DMS53 treated with DMSO at 0.1 percent for 48 hours (cell line): Measurements from ENCODE around the gene SSB.
"Not testable (repeated sequence)": the region's sequence is repeated elsewhere in the genome, so short reads cannot be mapped to it uniquely, and the experiment has no call there.

Experiments
- DNase-seq: peaks from one replicate; lab custom pipeline; 2025; ENCODE audit not compliant: unreplicated experiment; lab: John Stamatoyannopoulos, UW

Gene SSB

DNA sequence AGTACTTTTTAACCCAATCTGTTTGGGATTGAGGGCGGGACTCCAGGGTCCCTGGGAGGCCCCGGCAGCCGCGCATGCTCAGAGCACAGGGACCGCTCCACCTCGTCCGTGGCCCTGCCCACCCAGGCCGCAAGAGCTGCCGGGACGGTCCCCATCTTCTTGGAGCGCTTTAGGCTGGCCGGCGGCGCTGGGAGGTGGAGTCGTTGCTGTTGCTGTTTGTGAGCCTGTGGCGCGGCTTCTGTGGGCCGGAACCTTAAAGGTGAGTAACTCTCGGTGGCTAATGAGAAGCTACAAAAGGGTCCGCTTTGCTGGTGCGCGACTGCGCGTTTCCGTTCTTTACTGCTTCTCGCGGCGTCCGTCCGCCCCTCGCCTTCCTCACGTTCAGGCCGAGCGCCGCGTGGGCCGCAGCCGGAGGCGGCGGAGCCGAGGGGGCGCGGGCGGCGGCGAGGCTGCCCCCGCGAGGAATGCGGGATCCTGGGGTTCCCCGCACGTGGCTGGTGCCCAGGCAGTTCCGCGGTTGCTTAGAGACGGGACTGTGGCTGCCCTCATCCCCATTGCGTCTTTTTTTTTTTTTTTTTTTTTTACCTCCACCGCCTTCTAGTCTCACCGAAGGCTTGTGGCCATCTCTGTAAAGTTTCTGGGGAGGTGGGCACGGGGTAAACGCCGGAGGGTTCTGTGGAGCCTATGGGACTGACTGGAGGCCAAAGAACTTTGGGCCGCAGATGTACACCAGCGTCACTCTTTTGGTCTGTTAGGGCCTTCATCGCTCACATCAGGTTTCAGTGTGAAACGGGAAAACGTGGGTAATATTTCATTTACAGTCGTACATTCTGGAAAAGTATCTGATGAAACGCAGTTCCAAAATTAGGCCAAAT, at the start of gene SSB:
TSS of gene SSB (plus strand) at position 154 of the 875 bp plus-strand sequence. CDS start 2,090 bp downstream, outside the sequence.
- peak; percentile 96 for DNase-seq

DNA sequence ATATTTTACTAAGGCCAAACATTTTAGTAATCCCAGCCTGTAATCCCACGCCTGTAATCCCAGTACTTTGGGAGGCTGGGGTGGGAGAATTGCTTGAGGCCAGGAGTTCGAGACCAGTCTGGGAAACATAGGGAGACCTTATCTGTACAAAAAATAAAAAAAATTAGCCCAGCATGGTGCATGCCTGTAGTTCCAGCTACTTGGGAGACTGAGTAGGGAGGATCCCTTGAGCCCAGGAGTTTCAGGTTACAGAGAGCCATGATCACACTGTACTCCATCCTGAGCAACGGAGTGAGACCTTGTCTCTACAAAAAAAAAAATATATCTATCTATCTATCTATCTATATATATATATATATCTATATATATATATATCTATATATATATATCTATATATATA, 45.9 kb upstream of the SSB start:
- no peak for DNase-seq

GRCh38 chr2:169755083-169755870, 43.4 kb upstream of the SSB start:
- DNase-seq, result no peak

DNA sequence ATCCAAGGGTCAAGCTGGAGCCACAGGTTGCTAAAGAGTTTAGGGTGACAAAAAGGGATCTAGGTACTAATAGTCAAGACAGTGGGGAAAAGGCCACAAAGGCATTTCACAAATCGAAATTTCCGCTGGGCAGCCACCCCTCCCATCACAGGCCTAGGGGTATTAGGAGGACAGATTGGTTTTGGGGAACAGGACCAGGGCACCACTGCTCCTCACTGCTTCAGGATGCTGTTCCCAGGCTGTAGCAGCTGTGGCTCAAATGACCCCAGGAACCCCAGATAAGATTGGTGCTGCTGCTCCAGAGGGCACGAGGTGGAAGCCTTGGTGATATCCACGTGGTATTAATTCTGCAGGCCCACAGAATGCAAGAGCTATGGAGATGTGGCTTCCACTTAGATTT, 42.3 kb upstream of the SSB start:
- DNase-seq, result no peak

DNA sequence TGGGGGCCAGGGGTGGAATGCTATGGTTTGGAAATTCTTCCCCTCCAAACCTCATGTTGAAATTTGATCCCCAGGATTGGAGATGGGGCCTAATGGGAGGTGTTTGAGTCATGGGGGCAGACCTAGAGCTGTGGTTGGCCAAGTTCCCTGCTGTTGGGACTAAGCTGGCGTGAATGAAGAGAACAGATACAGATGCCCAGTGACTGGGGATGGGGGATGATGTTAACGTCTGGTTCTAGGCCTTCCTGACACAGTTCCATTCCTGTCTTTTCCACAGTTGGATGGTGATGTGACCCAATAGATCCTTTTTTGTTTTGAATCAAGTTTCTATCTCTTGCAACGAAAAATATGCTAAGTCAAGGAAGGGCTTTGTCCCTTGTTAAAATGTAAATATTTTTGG, 41.3 kb upstream of the SSB start:
- DNase-seq, result no peak

GRCh38 chr2:169757778-169758177, 40.9 kb upstream of the SSB start:
- no peak for DNase-seq

- DNase-seq, result no peak
Measured at GRCh38 chr2:169759987-169760386, 38.7 kb upstream of the SSB start.

DNA sequence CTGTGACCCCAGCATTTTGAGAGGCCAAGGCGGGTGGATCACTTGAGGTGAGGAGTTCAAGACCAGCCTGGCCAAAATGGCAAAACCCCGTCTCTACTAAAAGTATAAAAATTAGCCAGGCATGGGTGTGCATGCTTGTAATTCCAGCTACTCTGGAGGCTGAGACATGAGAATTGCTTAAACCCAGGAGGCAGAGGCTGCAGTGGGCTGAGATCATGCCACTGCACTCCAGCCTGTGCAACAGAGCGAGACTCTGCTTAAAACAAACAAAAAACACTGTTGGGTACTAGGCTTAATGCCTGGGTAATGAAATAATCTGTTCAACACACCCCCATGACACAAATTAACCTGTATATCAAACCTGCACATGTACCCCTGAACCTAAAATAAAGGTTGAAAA, 37.9 kb upstream of the SSB start:
- DNase-seq, result not testable (repeated sequence)

DNA sequence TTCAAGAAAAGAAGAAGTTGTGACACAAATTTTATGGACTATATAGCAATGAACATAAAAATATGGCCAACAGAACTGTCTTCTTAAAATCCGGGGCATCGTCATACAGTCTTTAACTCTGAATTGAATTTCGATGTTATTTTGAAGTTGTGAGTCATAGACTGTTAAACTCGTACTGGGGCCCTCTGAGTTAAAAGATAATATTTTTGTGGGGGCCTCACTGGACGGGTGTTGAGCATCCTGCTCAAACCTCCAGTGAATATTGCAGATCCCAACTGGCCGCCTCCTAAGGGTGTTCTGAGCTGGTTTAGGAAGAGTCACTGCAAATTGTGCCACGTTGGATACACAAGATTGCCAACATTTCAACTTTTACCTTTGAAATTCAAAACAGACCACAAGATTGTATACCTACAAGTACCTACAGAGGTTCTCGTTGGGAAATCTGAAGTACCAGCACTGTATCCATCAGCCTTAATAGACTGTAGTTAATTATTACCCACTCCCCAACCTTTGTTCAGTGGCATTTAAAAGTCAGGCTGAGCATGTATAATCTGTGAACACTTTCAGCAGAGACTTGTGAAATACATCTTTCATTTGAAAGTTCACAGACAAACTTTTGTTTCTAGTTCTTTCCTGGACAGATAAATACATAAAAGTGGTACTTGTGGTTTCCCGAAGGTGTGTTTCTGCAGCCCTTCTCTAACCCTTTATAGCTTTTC, 37.3 kb upstream of the SSB start:
- peak; percentile 69 for DNase-seq

DNA sequence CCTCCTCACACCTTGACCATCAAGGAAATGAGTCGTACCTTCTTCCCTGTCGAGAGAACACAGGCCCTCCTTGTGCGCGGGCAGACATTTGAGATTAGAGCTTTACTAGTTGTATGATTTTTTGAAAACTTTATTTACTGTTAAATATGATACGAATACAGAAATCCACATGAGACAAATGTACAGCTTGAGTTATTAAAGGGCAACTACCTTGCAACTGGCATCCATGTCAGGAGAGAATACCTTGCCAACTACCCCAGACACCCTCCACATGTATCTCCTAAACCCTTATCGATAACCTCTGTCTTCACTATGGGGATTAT, 36.7 kb upstream of the SSB start:
- no peak for DNase-seq

DNA sequence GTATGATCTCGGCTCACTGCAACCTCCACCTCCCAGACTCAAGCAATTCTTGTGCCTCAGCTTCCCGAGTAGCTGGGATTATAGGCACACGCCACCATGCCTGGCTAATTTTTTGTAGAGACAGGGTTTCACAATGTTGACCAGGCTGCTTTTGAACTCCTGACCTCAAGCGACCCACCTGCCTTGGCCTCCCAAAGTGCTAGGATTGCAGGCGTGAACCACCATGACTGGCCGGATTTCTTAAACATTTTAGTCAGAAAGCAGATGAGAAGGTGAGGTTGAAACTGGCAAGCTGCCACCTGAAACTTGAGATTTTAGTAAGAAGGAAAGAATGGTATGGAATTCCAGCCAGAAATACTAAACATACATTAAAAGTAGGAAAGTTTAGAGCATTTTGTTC, 33.1 kb upstream of the SSB start:
- no peak for DNase-seq

DNA sequence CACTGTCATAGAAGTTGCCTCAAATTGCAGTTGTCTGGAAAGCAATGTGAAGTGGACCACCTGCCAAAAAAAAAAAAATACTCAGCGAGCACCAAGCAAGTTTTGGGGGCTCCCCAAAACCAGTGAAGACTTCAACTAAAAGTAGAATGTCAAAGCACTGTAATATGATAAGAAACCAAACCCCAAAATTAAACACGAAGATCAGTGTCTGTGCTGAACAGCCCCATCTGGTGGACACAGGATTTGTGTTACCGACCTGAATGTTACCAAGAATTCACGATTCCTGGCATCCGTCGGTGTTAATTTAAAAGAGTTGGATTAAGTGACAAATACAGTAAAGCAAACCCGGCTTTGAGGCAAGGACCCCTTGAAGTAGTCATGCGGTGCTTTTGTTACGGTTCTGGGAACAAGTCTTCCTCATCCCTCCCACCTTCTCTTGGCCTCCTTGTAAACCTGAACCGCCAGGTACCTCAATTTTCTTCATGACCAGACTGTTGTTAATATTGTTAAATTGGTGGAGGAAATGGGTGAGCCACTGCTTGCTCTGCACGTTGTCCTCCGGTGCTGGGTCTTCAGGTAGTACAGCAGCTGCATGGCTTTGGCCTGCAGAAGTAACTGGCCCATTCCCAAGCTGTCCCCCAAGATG, 31.3 kb upstream of the SSB start:
- DNase-seq, result peak; percentile 62

DNA sequence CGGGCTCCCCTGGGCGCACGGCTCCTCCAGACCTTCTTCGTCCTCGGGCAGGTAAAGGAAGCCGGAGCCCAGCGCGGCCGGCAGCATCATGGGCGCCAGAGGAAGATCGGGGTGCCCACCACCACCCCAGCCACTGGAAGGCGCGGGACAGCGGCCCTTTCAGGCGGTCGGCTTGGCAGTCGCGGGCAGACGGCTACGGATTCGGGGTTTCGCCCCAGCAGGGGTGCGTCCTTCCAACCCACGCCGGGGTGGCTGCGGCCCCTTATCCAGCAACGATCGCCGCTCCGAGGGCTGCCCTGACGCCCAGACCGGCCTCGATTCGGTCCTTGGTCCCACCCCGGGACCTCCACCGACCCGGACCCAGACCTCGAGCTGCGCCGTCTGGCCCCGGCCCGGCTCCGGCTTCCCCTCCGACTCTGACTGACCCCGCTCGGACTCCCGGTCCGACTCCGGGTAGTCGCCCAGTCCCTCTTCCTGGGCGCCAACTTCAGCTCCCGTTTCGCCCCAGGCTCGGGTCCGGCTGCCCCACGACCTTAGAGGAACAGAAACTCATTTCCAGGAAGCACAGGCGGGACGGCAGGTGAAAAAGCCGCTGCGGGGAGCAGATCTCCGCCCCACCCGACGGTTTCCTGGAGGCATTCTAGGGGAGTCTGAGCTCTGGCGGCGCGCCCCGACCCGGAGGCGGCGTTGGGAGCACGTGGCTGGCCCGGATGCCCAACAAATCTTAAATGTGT, 30.2 kb upstream of the SSB start:
- no peak for DNase-seq

DNA sequence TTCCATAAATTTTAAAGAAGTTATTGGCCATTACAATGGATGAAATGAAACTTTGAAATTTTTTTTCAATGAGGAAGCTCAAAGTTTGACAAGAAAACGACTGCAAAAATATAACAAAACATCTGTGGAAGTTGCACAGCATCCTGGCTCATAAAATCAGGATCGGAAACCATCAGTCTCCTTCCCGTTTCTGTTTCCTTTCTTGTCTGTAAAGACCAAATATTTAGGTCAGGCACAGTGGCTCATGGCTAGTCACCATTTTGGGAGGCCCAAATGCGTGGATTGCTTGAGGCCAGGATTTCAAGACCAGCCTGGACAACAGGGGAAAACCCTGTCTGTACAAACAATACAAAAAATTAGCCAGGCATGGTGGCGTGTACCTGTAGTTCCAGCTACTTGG, 27.6 kb upstream of the SSB start:
- DNase-seq, result no peak

- peak; percentile 25 for DNase-seq
Measured at GRCh38 chr2:169771612-169772011, 27.1 kb upstream of the SSB start.

DNA sequence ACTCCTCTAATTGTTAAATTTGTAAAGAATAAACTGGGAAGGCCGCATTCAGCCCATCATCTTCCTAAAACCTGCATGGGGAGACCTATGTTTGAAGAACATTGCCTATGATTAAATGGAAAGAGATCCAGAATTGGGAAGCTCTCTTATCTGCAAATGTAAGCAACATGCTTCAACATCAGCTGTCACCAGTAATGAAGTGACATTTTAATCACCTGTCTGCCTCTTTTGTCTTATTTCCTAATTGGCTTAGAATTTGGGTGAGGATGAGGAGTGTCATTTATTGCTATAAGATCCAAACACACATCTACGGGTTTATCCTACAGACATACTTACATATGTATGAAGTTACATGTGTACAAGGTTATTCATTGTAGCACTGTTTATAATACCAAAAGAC, 26.0 kb upstream of the SSB start:
- no peak for DNase-seq

- no peak for DNase-seq
Measured at GRCh38 chr2:169775354-169775753, 23.3 kb upstream of the SSB start.

GRCh38 chr2:169775765-169776164, 22.9 kb upstream of the SSB start:
- DNase-seq, result peak; percentile 22

- DNase-seq, result no peak
Measured at GRCh38 chr2:169776252-169776761, 22.4 kb upstream of the SSB start.

GRCh38 chr2:169778446-169778845, 20.2 kb upstream of the SSB start:
- DNase-seq, result no peak
